ENCODE data around the gene TEKT3.

The TEKT3 gene

DNA sequence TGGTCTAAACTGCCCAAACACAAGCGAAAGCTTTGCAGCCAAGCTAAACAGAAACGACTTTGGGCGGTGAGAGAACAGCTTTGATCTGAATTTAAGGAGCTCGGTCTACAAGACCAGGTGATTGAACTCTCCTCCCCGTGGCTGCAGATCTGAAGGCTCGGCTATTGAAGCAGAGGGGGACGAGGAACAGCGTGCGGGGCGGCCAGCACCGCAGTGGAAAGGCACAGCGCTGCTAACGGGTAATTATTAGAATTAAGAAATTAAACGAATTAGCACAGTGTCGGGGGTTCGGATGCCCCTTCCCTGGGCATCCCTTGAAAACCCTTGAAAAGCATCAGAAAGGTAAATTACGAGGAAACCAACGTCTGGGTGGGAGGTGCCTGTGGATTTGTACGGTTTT is 431 bp downstream of the TEKT3 start:
- DNase-seq = no peak
- no peak for TF ChIP-seq GATA1 (IDR thresholded peaks at IDR 0.05; ENCODE audit: low read depth, low read length)
- no peak for TF ChIP-seq POLR2A (IDR thresholded peaks at IDR 0.05; ENCODE audit: low read length)

DNA sequence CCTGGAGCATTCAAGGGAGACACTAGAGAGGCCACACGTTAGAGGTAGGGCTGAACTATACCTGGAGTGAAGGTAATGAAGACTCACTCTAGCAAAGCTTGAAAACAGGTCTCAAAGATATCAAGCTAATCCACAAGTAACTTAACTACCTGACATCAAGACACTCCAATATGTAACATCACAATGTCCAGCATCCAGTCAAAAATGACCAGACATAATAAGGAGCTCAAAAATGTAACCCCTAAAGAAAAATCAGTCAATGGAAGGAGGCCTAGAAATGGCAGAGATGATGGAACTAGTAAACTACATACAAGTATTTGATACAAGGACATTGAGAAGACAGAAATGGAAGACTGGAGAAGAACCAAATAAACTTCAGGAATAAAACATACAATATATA is 6.0 kb downstream of the TEKT3 start:
- DNase-seq = no peak
- TF ChIP-seq POLR2A (IDR thresholded peaks at IDR 0.05; ENCODE audit: low read length) (no peak), GATA1 (IDR thresholded peaks at IDR 0.05; ENCODE audit: low read depth, low read length) (no peak)

DNA sequence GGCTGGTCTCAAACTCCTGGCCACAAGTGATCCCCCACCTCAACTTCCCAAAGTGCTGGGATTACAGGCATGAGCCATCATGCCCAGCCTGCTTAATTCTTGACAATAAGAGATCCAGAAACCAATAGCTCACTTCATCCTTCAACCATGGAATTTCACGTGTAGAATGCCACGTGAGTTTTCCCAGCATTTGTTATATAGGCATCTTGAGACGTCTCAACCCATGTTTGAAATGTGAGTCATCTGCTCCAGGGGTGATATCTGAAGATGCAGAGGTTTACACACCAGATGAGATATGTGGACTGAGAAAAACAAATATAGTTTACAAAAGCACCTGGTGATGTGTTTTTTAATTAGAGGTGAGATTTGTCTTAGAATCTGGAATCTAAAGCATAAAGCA is 7.1 kb downstream of the TEKT3 start:
- no peak for DNase-seq
- TF ChIP-seq GATA1 (IDR thresholded peaks at IDR 0.05; ENCODE audit: low read depth, low read length) (no peak), POLR2A (IDR thresholded peaks at IDR 0.05; ENCODE audit: low read length) (no peak)

DNA sequence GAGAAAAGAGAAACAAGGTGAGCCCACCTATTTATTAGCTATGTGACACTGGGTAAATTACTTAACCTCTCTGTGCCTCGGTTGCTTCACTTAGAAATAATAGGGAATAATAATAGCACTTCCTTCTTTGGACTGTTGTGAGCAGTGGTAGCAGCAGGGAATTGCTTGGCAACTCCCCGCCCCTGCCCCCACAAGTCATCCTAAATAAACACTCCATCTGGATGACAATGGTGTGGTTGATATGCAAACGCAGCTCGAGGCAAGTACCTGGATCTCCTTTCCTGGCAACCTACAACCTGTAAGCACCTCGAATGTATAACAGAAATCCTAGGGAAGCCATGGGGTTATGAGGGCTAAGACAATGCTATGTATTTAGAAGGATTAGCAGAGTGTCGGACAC is 9.1 kb downstream of the TEKT3 start:
- no peak for DNase-seq
- TF ChIP-seq GATA1 (IDR thresholded peaks at IDR 0.05; ENCODE audit: low read depth, low read length) = no peak
- no peak for TF ChIP-seq POLR2A (IDR thresholded peaks at IDR 0.05; ENCODE audit: low read length)

DNA sequence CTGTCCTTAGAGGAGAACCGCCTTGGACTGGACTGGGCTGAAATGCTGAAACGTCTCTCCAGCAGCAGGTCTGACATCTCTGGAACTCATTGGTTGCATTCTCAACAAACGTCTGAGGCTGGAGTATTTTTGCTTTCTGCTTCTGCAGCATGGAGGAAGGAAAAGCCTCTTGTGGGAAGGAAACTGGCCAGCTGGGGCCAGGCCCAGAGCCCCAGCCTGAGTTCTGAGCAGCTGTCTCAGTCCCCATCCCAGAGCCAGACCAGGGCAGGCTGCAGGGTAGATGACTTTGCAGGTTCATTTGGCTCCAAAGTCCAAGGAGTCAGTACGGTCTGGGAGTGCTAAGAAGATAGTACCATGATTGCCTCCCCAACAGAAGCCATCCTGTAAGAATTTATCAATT is 18.3 kb downstream of the TEKT3 start:
- DNase-seq = no peak
- TF ChIP-seq POLR2A (IDR thresholded peaks at IDR 0.05; ENCODE audit: low read length) (no peak), GATA1 (IDR thresholded peaks at IDR 0.05; ENCODE audit: low read depth, low read length) (no peak)

DNA sequence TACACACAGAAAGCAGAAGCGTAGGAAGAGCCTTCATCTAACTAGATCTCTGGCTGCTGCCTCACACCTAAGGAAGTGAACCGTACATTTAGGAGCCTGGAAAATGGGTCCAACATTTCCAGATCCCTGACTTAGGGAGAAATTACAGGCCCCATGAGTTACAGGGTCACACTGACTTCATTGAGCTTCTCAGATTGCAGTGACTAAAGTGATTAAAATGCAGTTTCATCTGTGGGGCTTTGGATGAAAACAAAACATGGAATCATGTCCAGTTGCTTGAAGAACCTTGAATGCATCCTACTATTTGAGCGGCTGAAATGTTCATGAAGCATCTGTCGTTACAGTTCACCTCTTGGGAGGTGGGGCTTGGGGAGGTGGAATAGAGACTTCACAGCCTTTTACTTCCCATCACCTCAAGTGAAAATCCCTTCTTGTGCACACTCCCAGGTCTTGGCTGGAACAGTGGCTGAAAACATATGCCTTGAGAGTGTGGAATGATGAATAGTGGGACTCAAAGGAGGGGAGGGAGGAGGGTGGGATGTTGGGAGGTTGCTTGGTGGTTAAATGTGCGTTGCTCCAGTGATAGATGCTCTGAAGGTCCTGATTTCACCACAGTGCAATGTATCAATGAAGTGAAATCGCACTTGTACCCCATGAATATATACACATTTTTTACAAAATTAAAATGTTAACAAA is 19.7 kb downstream of the TEKT3 start:
- DNase-seq = no peak
- no peak for TF ChIP-seq GATA1 (IDR thresholded peaks at IDR 0.05; ENCODE audit: low read depth, low read length)

DNA sequence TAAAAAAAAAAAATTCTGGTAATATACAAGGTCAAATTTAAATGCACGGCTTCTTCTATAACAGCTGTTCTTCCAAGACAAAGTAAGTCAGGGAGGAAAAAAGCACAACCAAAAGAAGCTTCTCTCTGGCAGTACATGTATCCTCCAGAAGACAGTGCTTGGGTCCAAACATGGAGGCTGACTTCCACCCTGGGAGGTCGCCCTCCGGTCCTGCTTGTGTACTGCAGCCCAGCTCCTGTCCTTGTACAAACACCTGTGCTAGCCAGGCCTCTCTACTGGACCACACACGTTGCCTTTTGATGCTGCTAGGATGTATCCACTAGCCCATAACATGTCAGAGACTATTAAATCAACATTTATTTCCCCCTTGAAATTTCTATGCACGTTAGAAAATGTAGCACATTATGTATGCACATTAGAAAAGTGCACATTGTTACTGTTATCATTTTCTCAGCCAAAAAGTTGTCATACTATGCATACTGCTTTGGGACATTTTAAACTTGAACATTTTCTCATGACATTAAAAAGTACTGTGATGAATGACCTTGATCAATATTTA is 21.9 kb downstream of the TEKT3 start:
- TF ChIP-seq POLR2A (IDR thresholded peaks at IDR 0.05; ENCODE audit: low read length) = no peak
- TF ChIP-seq GATA1 (IDR thresholded peaks at IDR 0.05; ENCODE audit: low read depth, low read length) = no peak
- DNase-seq = no peak

DNA sequence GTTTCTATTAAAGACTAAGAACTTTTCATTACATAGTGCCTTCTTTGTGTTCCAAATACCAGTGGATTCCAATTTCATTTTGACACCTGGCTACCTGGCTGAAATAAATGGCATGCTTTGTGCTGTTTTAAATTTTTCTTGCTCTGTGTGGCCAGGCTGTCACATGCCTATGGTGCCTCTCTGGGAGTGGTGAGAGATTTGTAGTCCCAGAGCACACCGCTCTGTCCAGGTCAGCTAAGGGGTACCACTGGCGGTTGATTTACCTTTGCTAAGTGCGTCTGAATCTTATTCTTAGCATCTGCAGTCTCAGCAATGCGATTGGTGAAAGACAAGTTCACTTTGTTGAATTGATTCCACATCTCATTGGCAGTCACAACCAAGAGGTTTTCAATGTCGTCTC is 29.4 kb downstream of the TEKT3 start:
- DNase-seq = no peak
- no peak for TF ChIP-seq GATA1 (IDR thresholded peaks at IDR 0.05; ENCODE audit: low read depth, low read length)
- no peak for TF ChIP-seq POLR2A (IDR thresholded peaks at IDR 0.05; ENCODE audit: low read length)

DNA sequence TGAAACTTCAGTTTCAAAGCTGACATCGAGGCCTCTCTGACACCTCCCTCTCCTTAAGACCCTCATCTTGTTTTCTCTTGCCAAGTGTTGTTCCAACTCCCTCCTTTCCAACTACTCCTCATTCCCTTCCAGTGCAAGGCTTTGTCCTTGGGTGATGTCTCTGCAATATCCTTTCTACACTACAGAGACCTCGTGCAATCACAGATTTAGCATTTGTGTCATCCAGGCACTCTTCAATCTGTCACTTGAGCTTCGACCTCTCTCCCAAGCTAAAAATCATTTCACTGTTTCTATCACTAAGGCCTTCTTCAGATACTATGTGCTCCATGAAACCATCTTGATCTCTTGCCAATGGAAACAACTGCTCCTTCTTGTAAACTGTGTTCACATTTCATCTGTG is 31.6 kb downstream of the TEKT3 start:
- TF ChIP-seq POLR2A (IDR thresholded peaks at IDR 0.05; ENCODE audit: low read length) (no peak), GATA1 (IDR thresholded peaks at IDR 0.05; ENCODE audit: low read depth, low read length) (no peak)
- no peak for DNase-seq

DNA sequence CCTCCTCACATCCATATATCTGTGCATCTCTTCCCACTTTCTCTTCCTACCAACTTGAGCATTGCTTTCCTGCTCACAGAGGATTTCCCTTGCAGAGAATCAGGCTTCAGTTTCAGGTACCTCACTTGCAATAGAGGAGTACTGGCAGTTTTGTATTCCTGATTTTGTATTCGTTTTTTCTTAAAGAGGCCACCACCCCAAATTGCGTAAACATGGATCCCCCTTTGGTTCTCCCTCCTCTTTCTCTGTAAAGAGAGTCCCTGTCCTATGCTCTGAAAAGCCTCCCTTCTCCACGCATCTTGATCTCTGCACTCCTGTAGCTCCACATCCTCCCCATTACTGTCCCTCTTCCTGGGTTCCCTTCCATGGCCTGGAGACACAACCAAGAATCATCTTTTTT is 32.2 kb downstream of the TEKT3 start:
- TF ChIP-seq GATA1 (IDR thresholded peaks at IDR 0.05; ENCODE audit: low read depth, low read length) (no peak), POLR2A (IDR thresholded peaks at IDR 0.05; ENCODE audit: low read length) (no peak)
- DNase-seq = no peak

DNA sequence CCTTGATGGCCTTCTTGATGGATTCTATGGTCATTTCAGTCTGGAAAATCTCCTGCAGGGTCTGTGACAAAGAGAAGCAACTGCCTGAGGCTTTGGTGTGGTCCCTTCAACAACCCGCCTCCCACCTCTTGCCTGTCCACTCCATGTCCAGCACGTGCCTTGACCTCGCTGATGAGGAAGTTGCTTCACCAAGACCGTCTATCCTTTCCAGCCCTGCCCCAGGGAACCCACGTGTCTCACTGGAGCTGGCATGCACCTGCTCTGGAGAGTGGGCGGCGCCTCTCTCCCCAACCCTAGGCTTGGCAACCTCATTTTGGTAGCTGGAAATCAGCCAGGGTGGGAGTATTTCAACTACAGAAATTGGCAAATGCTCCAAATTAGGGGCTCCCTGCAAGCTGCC is 32.6 kb downstream of the TEKT3 start:
- no peak for DNase-seq
- no peak for TF ChIP-seq POLR2A (IDR thresholded peaks at IDR 0.05; ENCODE audit: low read length)
- no peak for TF ChIP-seq GATA1 (IDR thresholded peaks at IDR 0.05; ENCODE audit: low read depth, low read length)

DNA sequence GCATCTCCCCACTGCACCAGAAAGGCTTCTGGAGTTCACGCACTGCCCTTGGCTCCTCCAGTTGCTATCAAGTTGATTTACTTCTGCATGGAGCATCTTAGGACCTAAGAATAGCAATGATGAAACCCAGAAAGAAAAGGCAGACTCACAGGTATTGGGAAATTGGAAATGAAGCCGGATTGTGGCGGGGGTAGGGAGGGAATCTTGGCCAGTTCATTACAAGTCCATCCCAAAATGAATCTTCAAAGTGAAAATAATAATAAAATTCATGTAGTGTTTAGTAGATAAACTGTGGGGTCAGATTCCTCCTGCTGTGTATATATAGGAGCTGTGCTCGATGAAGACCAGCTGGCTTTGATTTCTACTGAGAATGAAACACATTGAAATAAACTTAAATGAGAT is 33.7 kb downstream of the TEKT3 start:
- TF ChIP-seq GATA1 (IDR thresholded peaks at IDR 0.05; ENCODE audit: low read depth, low read length) (no peak), POLR2A (IDR thresholded peaks at IDR 0.05; ENCODE audit: low read length) (no peak)
- DNase-seq = no peak

DNA sequence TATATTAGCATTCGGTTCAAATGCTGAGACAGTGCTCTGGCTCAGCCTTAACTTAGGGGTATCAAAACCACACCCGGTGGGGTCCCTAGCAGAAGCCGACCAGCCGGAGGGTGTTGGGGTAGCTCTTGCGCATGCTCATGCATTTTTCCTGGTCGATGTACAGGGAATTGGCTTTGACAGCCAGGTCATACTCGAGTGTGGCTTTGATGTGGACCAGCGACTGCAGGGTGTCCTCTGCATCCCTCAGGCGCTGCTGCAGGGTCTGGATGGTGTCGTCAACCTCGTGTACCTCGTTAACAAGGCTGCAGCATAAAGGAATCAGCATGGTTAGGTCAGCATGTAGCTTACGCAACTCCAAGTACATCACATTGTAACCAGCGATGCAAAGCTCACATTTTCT is 37.5 kb downstream of the TEKT3 start:
- no peak for TF ChIP-seq GATA1 (IDR thresholded peaks at IDR 0.05; ENCODE audit: low read depth, low read length)
- no peak for TF ChIP-seq POLR2A (IDR thresholded peaks at IDR 0.05; ENCODE audit: low read length)
- no peak for DNase-seq

DNA sequence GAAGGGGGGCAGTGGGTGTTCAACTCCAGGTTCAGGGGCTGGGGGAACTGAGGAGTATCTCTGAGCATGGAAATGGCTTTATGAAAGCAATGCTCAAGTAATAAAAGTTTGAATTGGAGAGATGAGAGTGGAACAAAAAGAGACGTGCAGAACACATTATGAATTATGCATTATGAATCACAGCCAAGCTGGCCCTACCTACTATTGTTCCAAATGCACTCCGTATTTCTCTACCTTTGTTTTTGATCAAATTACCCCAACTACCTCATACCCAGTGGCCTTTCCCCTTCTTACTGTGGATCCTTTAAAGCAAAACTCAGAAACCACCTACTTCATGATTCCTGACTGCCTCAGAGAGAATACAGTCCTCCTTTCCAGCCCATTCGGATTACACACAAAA is 38.1 kb downstream of the TEKT3 start:
- no peak for DNase-seq
- TF ChIP-seq POLR2A (IDR thresholded peaks at IDR 0.05; ENCODE audit: low read length) = no peak
- no peak for TF ChIP-seq GATA1 (IDR thresholded peaks at IDR 0.05; ENCODE audit: low read depth, low read length)

DNA sequence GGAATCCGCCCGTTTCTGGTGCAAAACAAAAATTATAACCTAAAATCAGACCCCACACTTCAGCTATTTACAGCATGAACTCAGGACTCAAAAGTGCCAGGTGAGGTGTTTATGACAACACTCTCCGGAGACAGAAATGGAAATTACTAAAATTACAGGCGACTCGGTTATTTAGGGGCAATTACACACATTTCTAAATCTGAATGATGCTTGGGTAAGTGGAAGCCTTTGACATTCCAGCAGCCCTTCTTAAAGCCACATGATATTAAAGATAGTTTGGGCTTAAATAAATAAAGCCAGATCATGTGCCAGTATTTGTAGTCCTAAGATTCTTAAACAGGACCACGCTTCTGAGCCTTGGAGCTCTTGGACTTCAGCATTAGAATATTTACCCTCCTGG is 39.6 kb downstream of the TEKT3 start:
- DNase-seq = no peak
- TF ChIP-seq POLR2A (IDR thresholded peaks at IDR 0.05; ENCODE audit: low read length) (no peak), GATA1 (IDR thresholded peaks at IDR 0.05; ENCODE audit: low read depth, low read length) (no peak)

Measured in erythroblast (primary cell).